ENCODE measurements around the gene STXBP5.

DNA sequence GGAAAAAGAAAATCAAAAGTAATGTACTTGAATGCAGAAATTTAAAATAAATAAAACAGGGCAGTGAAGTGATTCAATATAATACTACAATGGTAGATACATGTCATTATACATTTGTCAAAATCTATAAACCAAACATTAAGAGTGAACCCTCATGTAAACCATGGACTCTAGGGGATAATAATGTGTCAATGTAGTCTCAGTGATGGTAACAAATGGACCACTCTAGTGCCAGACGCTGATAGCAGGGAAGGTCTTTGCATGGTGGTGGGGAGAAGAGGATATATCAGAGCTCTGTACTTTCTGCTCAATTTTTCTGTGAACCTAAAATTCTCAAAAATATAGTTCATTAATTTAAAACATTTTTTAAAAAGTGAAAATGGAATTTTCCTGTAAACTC is 19.8 kb upstream of the STXBP5 start:
- TF ChIP-seq MAX (IDR thresholded peaks at IDR 0.05; ENCODE audit: low read depth, low read length) (no peak), CTCF (IDR thresholded peaks at IDR 0.05; ENCODE audit: low read depth, low read length) (no peak)
